ENCODE results near the gene TNFRSF4. TPM values are rescaled to one million over a fixed set of nuclear protein-coding genes. Genes with fewer than 3 reads are reported as not detected.
A peak's percentile ranks its signal among the peaks of the same experiment; 100 is the strongest.

The TNFRSF4 gene
- total and polyA plus RNA-seq, 2 of the 13 experiments (the other 11 are each of a cell fraction or from before 2014, with no cell fraction given), result not detected

DNA sequence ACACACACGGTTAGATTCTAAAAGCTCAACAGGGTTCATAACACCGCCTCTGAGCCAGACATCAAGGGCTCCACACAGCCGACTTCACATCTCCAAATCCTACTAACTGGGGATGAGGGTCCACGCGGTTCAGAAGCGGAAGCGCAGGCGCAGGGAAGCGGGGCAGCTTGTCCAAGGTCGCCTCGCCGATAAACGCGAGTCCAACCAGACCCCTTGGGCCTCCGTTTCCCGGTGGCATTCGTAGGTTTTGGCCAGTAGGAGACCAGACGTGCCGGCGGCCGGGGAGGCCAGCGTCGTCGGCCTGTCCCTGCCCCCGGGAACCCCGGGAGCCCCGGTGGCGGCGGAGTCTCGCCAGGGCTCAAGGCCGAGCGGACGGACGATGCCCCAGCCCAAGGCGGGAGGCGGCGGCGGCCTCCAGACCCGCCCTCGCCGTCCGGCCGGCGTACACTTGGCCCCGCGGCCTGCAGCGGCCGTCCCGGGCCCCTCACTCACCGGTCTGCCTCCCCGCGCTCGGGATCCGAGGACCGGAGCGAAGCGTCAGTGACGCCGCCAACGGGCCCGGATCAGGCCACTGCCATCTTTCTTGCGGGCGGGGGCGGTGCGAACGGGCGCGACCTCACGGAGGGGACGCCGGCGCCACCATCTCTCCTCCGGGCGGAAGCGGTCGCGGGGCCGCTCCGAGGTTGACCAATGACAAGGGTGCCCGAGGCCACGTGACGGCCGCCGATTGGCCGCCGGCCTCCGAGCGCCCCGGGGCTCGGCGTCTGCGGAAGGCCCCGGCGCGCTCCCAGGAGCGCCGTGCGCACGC lies 17.7 kb upstream of the TNFRSF4 start, which contains the start of gene SDF4 (continued):
- TF ChIP-seq, protein P1, sequence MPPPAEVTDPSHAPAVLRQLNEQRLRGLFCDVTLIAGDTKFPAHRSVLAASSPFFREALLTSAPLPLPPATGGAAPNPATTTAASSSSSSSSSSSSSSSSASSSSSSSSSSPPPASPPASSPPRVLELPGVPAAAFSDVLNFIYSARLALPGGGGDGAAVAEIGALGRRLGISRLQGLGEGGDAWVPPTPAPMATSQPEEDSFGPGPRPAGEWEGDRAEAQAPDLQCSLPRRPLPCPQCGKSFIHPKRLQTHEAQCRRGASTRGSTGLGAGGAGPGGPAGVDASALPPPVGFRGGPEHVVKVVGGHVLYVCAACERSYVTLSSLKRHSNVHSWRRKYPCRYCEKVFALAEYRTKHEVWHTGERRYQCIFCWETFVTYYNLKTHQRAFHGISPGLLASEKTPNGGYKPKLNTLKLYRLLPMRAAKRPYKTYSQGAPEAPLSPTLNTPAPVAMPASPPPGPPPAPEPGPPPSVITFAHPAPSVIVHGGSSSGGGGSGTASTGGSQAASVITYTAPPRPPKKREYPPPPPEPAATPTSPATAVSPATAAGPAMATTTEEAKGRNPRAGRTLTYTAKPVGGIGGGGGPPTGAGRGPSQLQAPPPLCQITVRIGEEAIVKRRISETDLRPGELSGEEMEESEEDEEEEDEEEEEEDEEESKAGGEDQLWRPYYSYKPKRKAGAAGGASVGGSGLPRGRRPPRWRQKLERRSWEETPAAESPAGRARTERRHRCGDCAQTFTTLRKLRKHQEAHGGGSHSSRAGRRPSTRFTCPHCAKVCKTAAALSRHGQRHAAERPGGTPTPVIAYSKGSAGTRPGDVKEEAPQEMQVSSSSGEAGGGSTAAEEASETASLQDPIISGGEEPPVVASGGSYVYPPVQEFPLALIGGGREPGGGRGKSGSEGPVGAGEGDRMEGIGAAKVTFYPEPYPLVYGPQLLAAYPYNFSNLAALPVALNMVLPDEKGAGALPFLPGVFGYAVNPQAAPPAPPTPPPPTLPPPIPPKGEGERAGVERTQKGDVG (CRISPR knock-in tag; IDR thresholded peaks at IDR 0.05; ENCODE audit: borderline replicate concordance), result no peak
- TF ChIP-seq, protein P2, sequence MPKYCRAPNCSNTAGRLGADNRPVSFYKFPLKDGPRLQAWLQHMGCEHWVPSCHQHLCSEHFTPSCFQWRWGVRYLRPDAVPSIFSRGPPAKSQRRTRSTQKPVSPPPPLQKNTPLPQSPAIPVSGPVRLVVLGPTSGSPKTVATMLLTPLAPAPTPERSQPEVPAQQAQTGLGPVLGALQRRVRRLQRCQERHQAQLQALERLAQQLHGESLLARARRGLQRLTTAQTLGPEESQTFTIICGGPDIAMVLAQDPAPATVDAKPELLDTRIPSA (CRISPR knock-in tag; IDR thresholded peaks at IDR 0.05; ENCODE audit: borderline replicate concordance), result no peak
- TF ChIP-seq BRD4 (CRISPR knock-in tag; IDR thresholded peaks at IDR 0.05), result peak; percentile 58; the same call in 1 of the 2 replicates
- TF ChIP-seq, protein P3, sequence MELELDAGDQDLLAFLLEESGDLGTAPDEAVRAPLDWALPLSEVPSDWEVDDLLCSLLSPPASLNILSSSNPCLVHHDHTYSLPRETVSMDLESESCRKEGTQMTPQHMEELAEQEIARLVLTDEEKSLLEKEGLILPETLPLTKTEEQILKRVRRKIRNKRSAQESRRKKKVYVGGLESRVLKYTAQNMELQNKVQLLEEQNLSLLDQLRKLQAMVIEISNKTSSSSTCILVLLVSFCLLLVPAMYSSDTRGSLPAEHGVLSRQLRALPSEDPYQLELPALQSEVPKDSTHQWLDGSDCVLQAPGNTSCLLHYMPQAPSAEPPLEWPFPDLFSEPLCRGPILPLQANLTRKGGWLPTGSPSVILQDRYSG (CRISPR knock-in tag; IDR thresholded peaks at IDR 0.05), result no peak
- TF ChIP-seq, protein P4, sequence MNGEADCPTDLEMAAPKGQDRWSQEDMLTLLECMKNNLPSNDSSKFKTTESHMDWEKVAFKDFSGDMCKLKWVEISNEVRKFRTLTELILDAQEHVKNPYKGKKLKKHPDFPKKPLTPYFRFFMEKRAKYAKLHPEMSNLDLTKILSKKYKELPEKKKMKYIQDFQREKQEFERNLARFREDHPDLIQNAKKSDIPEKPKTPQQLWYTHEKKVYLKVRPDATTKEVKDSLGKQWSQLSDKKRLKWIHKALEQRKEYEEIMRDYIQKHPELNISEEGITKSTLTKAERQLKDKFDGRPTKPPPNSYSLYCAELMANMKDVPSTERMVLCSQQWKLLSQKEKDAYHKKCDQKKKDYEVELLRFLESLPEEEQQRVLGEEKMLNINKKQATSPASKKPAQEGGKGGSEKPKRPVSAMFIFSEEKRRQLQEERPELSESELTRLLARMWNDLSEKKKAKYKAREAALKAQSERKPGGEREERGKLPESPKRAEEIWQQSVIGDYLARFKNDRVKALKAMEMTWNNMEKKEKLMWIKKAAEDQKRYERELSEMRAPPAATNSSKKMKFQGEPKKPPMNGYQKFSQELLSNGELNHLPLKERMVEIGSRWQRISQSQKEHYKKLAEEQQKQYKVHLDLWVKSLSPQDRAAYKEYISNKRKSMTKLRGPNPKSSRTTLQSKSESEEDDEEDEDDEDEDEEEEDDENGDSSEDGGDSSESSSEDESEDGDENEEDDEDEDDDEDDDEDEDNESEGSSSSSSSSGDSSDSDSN (CRISPR knock-in tag; IDR thresholded peaks at IDR 0.05), result peak; percentile 81
- TF ChIP-seq TBX2 (CRISPR knock-in tag; IDR thresholded peaks at IDR 0.05; ENCODE audit: borderline replicate concordance), result peak; percentile 76
- 0 out of 2 replicates have a peak, but pooled peaks have one; percentile 54 for TF ChIP-seq ZNF792 (CRISPR knock-in tag; IDR thresholded peaks at IDR 0.05)
- TF ChIP-seq ZNF354B (CRISPR knock-in tag; IDR thresholded peaks at IDR 0.05), result no peak
- TF ChIP-seq NFIC (IDR thresholded peaks at IDR 0.05; ENCODE audit: low read length), result no peak
- peak; percentile 88; the same call in 1 of the 2 replicates for TF ChIP-seq ZNF326 (CRISPR knock-in tag; IDR thresholded peaks at IDR 0.05; ENCODE audit: borderline replicate concordance)
- TF ChIP-seq, protein P5, sequence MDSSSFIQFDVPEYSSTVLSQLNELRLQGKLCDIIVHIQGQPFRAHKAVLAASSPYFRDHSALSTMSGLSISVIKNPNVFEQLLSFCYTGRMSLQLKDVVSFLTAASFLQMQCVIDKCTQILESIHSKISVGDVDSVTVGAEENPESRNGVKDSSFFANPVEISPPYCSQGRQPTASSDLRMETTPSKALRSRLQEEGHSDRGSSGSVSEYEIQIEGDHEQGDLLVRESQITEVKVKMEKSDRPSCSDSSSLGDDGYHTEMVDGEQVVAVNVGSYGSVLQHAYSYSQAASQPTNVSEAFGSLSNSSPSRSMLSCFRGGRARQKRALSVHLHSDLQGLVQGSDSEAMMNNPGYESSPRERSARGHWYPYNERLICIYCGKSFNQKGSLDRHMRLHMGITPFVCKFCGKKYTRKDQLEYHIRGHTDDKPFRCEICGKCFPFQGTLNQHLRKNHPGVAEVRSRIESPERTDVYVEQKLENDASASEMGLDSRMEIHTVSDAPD (CRISPR knock-in tag; IDR thresholded peaks at IDR 0.05), result no peak
- peak; percentile 80 for TF ChIP-seq KDM5B (CRISPR knock-in tag; IDR thresholded peaks at IDR 0.05; ENCODE audit: borderline replicate concordance)
- TF ChIP-seq, protein P6, sequence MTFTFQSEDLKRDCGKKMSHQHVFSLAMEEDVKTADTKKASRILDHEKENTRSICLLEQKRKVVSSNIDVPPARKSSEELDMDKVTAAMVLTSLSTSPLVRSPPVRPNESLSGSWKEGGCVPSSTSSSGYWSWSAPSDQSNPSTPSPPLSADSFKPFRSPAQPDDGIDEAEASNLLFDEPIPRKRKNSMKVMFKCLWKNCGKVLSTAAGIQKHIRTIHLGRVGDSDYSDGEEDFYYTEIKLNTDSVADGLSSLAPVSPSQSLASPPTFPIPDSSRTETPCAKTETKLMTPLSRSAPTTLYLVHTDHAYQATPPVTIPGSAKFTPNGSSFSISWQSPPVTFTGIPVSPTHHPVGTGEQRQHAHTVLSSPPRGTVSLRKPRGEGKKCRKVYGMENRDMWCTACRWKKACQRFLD (CRISPR knock-in tag; IDR thresholded peaks at IDR 0.05; ENCODE audit: borderline replicate concordance), result no peak; the same call in 1 of the 2 replicates
- TF ChIP-seq, protein P7, sequence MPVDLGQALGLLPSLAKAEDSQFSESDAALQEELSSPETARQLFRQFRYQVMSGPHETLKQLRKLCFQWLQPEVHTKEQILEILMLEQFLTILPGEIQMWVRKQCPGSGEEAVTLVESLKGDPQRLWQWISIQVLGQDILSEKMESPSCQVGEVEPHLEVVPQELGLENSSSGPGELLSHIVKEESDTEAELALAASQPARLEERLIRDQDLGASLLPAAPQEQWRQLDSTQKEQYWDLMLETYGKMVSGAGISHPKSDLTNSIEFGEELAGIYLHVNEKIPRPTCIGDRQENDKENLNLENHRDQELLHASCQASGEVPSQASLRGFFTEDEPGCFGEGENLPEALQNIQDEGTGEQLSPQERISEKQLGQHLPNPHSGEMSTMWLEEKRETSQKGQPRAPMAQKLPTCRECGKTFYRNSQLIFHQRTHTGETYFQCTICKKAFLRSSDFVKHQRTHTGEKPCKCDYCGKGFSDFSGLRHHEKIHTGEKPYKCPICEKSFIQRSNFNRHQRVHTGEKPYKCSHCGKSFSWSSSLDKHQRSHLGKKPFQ (CRISPR knock-in tag; IDR thresholded peaks at IDR 0.05; ENCODE audit: insufficient replicate concordance), result peak; percentile 77
- TF ChIP-seq RELA (CRISPR knock-in tag; IDR thresholded peaks at IDR 0.05), result no peak
